HL-60 (cell line): ENCODE results near the gene SLC4A3.

Source experiments
- GABPA ChIP-seq: IDR thresholded peaks from 2 replicates; pipeline ENCODE4 v1.6.1; 2012; ENCODE audit warnings: low read depth
- POLR2AphosphoS5 ChIP-seq: IDR thresholded peaks from 2 replicates; pipeline ENCODE4 v1.6.1; 2012; ENCODE audit warnings: low read depth
- SPI1 ChIP-seq: IDR thresholded peaks from 2 replicates; pipeline ENCODE4 v1.6.1; 2012; ENCODE audit warnings: low read depth, mild to moderate bottlenecking, borderline replicate concordance
- TF ChIP-seq, protein P1 (sequence below): IDR thresholded peaks from one replicate; pipeline ENCODE4 v1.5.1; 2011; ENCODE audit warnings: low read length, control low read depth, inconsistent platforms; ENCODE audit not compliant: insufficient read depth
- TF ChIP-seq, protein P2 (sequence below): IDR thresholded peaks from 2 replicates; pipeline ENCODE4 v1.6.1; 2012; ENCODE audit warnings: low read depth; ENCODE audit not compliant: insufficient replicate concordance

DNA sequence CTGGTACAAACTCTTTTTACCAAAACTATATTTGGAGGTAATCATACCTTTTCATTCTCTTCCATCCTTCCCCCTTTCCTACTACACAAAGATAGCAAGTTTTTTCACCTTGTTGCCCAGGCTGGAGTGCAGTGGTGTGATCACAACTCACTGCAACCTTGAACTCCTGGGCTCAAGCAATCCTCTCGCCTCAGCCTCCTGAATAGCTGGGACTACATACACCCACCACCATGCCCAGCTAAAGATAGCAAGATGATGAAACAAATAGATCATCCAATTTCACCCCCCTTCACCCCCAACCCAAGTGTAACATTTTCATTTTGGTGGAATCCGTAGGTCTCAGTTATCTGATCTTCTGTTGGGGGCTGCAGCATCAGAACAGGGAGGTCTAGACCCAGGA lies 34.3 kb upstream of the SLC4A3 start:
- TF ChIP-seq, protein P1, sequence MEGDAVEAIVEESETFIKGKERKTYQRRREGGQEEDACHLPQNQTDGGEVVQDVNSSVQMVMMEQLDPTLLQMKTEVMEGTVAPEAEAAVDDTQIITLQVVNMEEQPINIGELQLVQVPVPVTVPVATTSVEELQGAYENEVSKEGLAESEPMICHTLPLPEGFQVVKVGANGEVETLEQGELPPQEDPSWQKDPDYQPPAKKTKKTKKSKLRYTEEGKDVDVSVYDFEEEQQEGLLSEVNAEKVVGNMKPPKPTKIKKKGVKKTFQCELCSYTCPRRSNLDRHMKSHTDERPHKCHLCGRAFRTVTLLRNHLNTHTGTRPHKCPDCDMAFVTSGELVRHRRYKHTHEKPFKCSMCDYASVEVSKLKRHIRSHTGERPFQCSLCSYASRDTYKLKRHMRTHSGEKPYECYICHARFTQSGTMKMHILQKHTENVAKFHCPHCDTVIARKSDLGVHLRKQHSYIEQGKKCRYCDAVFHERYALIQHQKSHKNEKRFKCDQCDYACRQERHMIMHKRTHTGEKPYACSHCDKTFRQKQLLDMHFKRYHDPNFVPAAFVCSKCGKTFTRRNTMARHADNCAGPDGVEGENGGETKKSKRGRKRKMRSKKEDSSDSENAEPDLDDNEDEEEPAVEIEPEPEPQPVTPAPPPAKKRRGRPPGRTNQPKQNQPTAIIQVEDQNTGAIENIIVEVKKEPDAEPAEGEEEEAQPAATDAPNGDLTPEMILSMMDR, result no peak
- TF ChIP-seq GABPA, result no peak
- no peak for TF ChIP-seq POLR2AphosphoS5
- TF ChIP-seq, protein P2, sequence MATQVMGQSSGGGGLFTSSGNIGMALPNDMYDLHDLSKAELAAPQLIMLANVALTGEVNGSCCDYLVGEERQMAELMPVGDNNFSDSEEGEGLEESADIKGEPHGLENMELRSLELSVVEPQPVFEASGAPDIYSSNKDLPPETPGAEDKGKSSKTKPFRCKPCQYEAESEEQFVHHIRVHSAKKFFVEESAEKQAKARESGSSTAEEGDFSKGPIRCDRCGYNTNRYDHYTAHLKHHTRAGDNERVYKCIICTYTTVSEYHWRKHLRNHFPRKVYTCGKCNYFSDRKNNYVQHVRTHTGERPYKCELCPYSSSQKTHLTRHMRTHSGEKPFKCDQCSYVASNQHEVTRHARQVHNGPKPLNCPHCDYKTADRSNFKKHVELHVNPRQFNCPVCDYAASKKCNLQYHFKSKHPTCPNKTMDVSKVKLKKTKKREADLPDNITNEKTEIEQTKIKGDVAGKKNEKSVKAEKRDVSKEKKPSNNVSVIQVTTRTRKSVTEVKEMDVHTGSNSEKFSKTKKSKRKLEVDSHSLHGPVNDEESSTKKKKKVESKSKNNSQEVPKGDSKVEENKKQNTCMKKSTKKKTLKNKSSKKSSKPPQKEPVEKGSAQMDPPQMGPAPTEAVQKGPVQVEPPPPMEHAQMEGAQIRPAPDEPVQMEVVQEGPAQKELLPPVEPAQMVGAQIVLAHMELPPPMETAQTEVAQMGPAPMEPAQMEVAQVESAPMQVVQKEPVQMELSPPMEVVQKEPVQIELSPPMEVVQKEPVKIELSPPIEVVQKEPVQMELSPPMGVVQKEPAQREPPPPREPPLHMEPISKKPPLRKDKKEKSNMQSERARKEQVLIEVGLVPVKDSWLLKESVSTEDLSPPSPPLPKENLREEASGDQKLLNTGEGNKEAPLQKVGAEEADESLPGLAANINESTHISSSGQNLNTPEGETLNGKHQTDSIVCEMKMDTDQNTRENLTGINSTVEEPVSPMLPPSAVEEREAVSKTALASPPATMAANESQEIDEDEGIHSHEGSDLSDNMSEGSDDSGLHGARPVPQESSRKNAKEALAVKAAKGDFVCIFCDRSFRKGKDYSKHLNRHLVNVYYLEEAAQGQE, result no peak
- no peak for TF ChIP-seq SPI1
